HG03064 (cell line): Measurements from ENCODE around the gene TRPM3.

Experiments used
- ATAC-seq: cut with Tn5 transposase; IDR thresholded peaks from one replicate; pipeline ENCODE4 v1.9.1; 2021; ENCODE audit warnings: low read depth; ENCODE audit not compliant: unreplicated experiment

The TRPM3 gene

GRCh38 chr9:70902692-70903131 lies 218.7 kb downstream of the TRPM3 start:
- ATAC-seq, result no peak

GRCh38 chr9:70902171-70902570 lies 219.2 kb downstream of the TRPM3 start:
- ATAC-seq, result no peak

GRCh38 chr9:70901746-70902145 lies 219.7 kb downstream of the TRPM3 start:
- ATAC-seq, result no peak

GRCh38 chr9:70901013-70901412 lies 220.4 kb downstream of the TRPM3 start:
- no peak for ATAC-seq

GRCh38 chr9:70893580-70894122 lies 227.8 kb downstream of the TRPM3 start:
- no peak for ATAC-seq

- no peak for ATAC-seq
These were observed 232.9 kb downstream of the TRPM3 start for GRCh38 chr9:70888471-70888870.

- no peak for ATAC-seq
These were observed 233.6 kb downstream of the TRPM3 start for GRCh38 chr9:70887826-70888225.

- ATAC-seq, result no peak
These were observed 237.2 kb downstream of the TRPM3 start for GRCh38 chr9:70883963-70884793.

- no peak for ATAC-seq
These were observed 238.4 kb downstream of the TRPM3 start for GRCh38 chr9:70883056-70883455.

GRCh38 chr9:70881333-70881732 lies 240.1 kb downstream of the TRPM3 start:
- ATAC-seq, result no peak

GRCh38 chr9:70880535-70880934 lies 240.9 kb downstream of the TRPM3 start:
- no peak for ATAC-seq

GRCh38 chr9:70878576-70878975 lies 242.8 kb downstream of the TRPM3 start:
- no peak for ATAC-seq

- ATAC-seq, result no peak
These were observed 247.0 kb downstream of the TRPM3 start for GRCh38 chr9:70874451-70874850.

GRCh38 chr9:70873506-70873905 lies 247.9 kb downstream of the TRPM3 start:
- ATAC-seq, result no peak

GRCh38 chr9:70868661-70869652 lies 252.5 kb downstream of the TRPM3 start:
- ATAC-seq, result no peak

GRCh38 chr9:70868041-70868440 lies 253.4 kb downstream of the TRPM3 start:
- no peak for ATAC-seq

- ATAC-seq, result no peak
These were observed 255.9 kb downstream of the TRPM3 start for GRCh38 chr9:70865471-70865870.

- ATAC-seq, result no peak
These were observed 259.6 kb downstream of the TRPM3 start for GRCh38 chr9:70861797-70862196.

- no peak for ATAC-seq
These were observed 260.0 kb downstream of the TRPM3 start for GRCh38 chr9:70861376-70861775.

- no peak for ATAC-seq
These were observed 261.7 kb downstream of the TRPM3 start for GRCh38 chr9:70859694-70860093.

GRCh38 chr9:70856411-70856810 lies 265.0 kb downstream of the TRPM3 start:
- ATAC-seq, result no peak
